Endothelial cell of umbilical vein (primary cell): Measurements from ENCODE around the gene UBE2L3. TPM values are rescaled to one million over a fixed set of nuclear protein-coding genes. Genes with fewer than 3 reads are reported as not detected.

Experiments
- BruUV-seq: library from RNA; stranded (reverse); fragments of 400-500 nt; replicated peaks from 2 replicates; lab custom pipeline; 2021; lab: Mats Ljungman, UMichigan
- CTCF ChIA-PET: fragments of 300-600, 350-600 bp; sonication (Branson Sonifier 250); formaldehyde crosslinking; loops from one replicate; lab custom pipeline; 2021; ENCODE audit warnings: antibody characterized with exemption, inconsistent platforms; lab: Charles Lee
- POLR2A ChIA-PET: fragments of 300-600, 350-600 bp; sonication (Branson Sonifier 250); formaldehyde crosslinking; loops from one replicate; lab custom pipeline; 2021; ENCODE audit warnings: antibody characterized with exemption, inconsistent platforms; lab: Charles Lee
- DNase-seq: peaks from one replicate; pipeline ENCODE4 v3.0.0-alpha.2; 2011; ENCODE audit warnings: low read depth, low spot score
- FAIRE-seq: peaks from 2 replicates; lab custom pipeline; 2011; peaks lifted over from hg19 to GRCh38; lab: Jason Lieb, UNC
- H2AFZ ChIP-seq: 2 replicates; pipeline ENCODE4 v1.6.0; 2012; ENCODE audit warnings: low read depth, low read length, control low read depth, inconsistent platforms
- H3K27ac ChIP-seq: 2 replicates; pipeline ENCODE4 v1.5.1; 2011; ENCODE audit warnings: low read depth, mild to moderate bottlenecking, control low read depth, low read length, moderate library complexity; ENCODE audit not compliant: insufficient read depth
- H3K27me3 ChIP-seq, 2 experiments: 2 replicates each; pipeline versions ENCODE4 v1.6.0 to v1.6.1; 2011; ENCODE audit warnings: low read length in 2 of 2, mixed read lengths in 1 of 2; ENCODE audit not compliant: control insufficient read depth in 2 of 2, insufficient read depth in 2 of 2
- H3K36me3 ChIP-seq, 2 experiments: 2 replicates in 1 of 2; 3 replicates in 1 of 2; pipeline ENCODE4 v1.5.1; 2011; ENCODE audit warnings: low read length in 2 of 2, mild to moderate bottlenecking in 1 of 2, moderate library complexity in 1 of 2; ENCODE audit not compliant: control insufficient read depth in 2 of 2, insufficient read depth in 2 of 2; ENCODE audit errors: extremely low read depth in 1 of 2
- H3K4me1 ChIP-seq: 3 replicates; pipeline ENCODE4 v1.5.1; 2011; ENCODE audit warnings: mild to moderate bottlenecking, low read length; ENCODE audit not compliant: control insufficient read depth, insufficient read depth; ENCODE audit errors: extremely low read depth
- H3K4me2 ChIP-seq: 2 replicates; pipeline ENCODE4 v1.6.1; 2011; ENCODE audit warnings: low read length, control low read depth, mixed read lengths; ENCODE audit not compliant: insufficient read depth
- H3K4me3 ChIP-seq, 3 experiments: fragments of 200-600 bp in 1 of 3; sonication (generic), shearing (Covaris generic) in 1 of 3; replicated peaks in 1 of 3; 2 replicates each; pipeline ENCODE4 v1.5.1; 2011 to 2016; ENCODE audit warnings: control low read depth in 3 of 3, low read length in 3 of 3, mild to moderate bottlenecking in 2 of 3, inconsistent platforms in 1 of 3, low read depth in 1 of 3, moderate library complexity in 1 of 3; ENCODE audit not compliant: insufficient read depth in 1 of 3
- H3K79me2 ChIP-seq: 2 replicates; pipeline ENCODE4 v1.6.0; 2012; ENCODE audit warnings: low read length, inconsistent platforms; ENCODE audit not compliant: control insufficient read depth, insufficient read depth
- H3K9ac ChIP-seq: replicated peaks from 2 replicates; pipeline ENCODE3; 2011; ENCODE audit warnings: low read length, control low read depth; ENCODE audit not compliant: insufficient read depth; ENCODE audit errors: extremely low read depth
- H3K9me1 ChIP-seq: replicated peaks from 3 replicates; pipeline ENCODE4 v1.6.0; 2011; ENCODE audit warnings: mild to moderate bottlenecking, low read length; ENCODE audit not compliant: control insufficient read depth, insufficient read depth; ENCODE audit errors: extremely low read depth
- H3K9me3 ChIP-seq: replicated peaks from 2 replicates; pipeline ENCODE4 v1.5.1; 2012; ENCODE audit warnings: low read length, inconsistent platforms; ENCODE audit not compliant: control insufficient read depth, insufficient read depth
- H4K20me1 ChIP-seq: replicated peaks from 2 replicates; pipeline ENCODE3; 2011; ENCODE audit warnings: mild to moderate bottlenecking, low read length; ENCODE audit not compliant: control insufficient read depth, insufficient read depth; ENCODE audit errors: extremely low read depth
- EZH2 ChIP-seq: IDR thresholded peaks from 2 replicates; pipeline ENCODE4 v1.6.1; 2012; ENCODE audit warnings: borderline replicate concordance, low read depth, mild to moderate bottlenecking, moderate library complexity, low read length, inconsistent platforms; ENCODE audit not compliant: severe bottlenecking
- FOS ChIP-seq: IDR thresholded peaks from 2 replicates; pipeline ENCODE4 v1.6.1; 2011; ENCODE audit warnings: mild to moderate bottlenecking, low read length, moderate library complexity, borderline replicate concordance; ENCODE audit not compliant: insufficient read depth
- GATA2 ChIP-seq: IDR thresholded peaks from 2 replicates; pipeline ENCODE4 v1.7.0; 2011; ENCODE audit warnings: low read depth, mild to moderate bottlenecking, moderate library complexity, mixed read lengths, low read length; ENCODE audit not compliant: insufficient read length, insufficient read depth
- JUN ChIP-seq: IDR thresholded peaks from 2 replicates; pipeline ENCODE4 v1.6.1; 2011; ENCODE audit warnings: borderline replicate concordance, low read depth; ENCODE audit not compliant: insufficient read length, insufficient read depth
- MYC ChIP-seq: IDR thresholded peaks from one replicate; pipeline ENCODE4 v1.6.1; 2011; ENCODE audit warnings: mild to moderate bottlenecking, low read depth, low read length
- POLR2A ChIP-seq: IDR thresholded peaks from 2 replicates; pipeline ENCODE4 v1.6.1; 2012; ENCODE audit warnings: low read depth, mild to moderate bottlenecking, control low read depth, low read length
- POLR2AphosphoS5 ChIP-seq: IDR thresholded peaks from 2 replicates; pipeline ENCODE4 v1.6.1; 2012; ENCODE audit warnings: low read depth, mild to moderate bottlenecking, control low read depth, low read length, moderate library complexity; ENCODE audit not compliant: insufficient read depth
- dilution Hi-C: fragments of 300-500 bp; cut with MboI; formaldehyde crosslinking; loops from one replicate; pipeline ENCODE4 v1.15.0; 2019; ENCODE audit warnings: low sequenced_read_pairs; ENCODE audit not compliant: extremely low pct_ligation_motif_present
- intact Hi-C: fragments of 100-400 bp; cut with micrococcal nuclease; formaldehyde crosslinking; loops from one replicate; pipeline ENCODE4 v1.10.0; 2022
- polyA plus RNA-seq, 4 experiments: library from polyadenylated mRNA; depleted of rRNA in 3 of 4; stranded (reverse) in 3 of 4; unstranded in 1 of 4; fragments of >200 nt; gene quantifications; 2 replicates each; pipeline versions ENCODE4 v1.2.1 to v1.2.3, GENCODE V29; 2011 to 2012; ENCODE audit warnings: missing spikeins in 1 of 4
- total RNA-seq: library from RNA; stranded (reverse); gene quantifications from 2 replicates; pipeline ENCODE4 v1.2.3, GENCODE V29; 2021
- TF ChIP-seq, protein P1 (sequence below): IDR thresholded peaks from 2 replicates; pipeline ENCODE4 v1.6.1; 2011; ENCODE audit not compliant: insufficient read depth, insufficient read length
- TF ChIP-seq, protein P2 (sequence below), 2 donors: IDR thresholded peaks; 1 replicate in 1 of 2; 2 replicates in 1 of 2; pipeline ENCODE4 v1.5.1; 2011; ENCODE audit warnings: low read length in 2 of 2, mild to moderate bottlenecking in 2 of 2, moderate library complexity in 2 of 2, control low read depth in 1 of 2, inconsistent platforms in 1 of 2, low read depth in 1 of 2; ENCODE audit not compliant: insufficient read depth in 1 of 2; ENCODE audit errors: extremely low read depth in 1 of 2

Gene UBE2L3
- total and polyA plus RNA-seq, 2 donors (not counting 3 experiments of a cell fraction or from before 2014, with no cell fraction given) = 66.0 to 83.5 TPM

- ChIA-PET CTCF (interaction anchor here (1.4 kb wide), 1 partner anchor 10 kb away, joined by 4 read pairs; no protein-coding TSS in a partner anchor), POLR2A (no interaction called here)
- Histone ChIP-seq H3K27me3 (no peaks in the 10 kb centered on the region), H3K4me1 (peaks cover 14% of the 10 kb centered on the region), H3K27ac (no peak overlapping the region), H3K9ac (no peak overlapping the region), H3K4me3 (no peak overlapping the region), H3K4me2 (no peak overlapping the region), H2AFZ (no peak overlapping the region), H3K9me1 (no peaks in the 10 kb centered on the region), H3K79me2 (peaks cover 17% of the 10 kb centered on the region), H4K20me1 (no peaks in the 10 kb centered on the region), H3K36me3 (peaks cover 0 to 6% of the 10 kb centered on the region in 2 experiments), H3K9me3 (no peaks in the 10 kb centered on the region)
- FAIRE-seq = no peak
- no peak for DNase-seq
- intact Hi-C loops (no loop called here), dilution Hi-C loops (no loop called here)
- TF ChIP-seq, protein P1, sequence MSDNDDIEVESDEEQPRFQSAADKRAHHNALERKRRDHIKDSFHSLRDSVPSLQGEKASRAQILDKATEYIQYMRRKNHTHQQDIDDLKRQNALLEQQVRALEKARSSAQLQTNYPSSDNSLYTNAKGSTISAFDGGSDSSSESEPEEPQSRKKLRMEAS = no peak
- TF ChIP-seq GATA2 (no peak), POLR2AphosphoS5 (no peak), FOS (no peak), MYC (no peak), JUN (no peak), POLR2A (no peak), EZH2 (no peak)
- TF ChIP-seq, protein P2, sequence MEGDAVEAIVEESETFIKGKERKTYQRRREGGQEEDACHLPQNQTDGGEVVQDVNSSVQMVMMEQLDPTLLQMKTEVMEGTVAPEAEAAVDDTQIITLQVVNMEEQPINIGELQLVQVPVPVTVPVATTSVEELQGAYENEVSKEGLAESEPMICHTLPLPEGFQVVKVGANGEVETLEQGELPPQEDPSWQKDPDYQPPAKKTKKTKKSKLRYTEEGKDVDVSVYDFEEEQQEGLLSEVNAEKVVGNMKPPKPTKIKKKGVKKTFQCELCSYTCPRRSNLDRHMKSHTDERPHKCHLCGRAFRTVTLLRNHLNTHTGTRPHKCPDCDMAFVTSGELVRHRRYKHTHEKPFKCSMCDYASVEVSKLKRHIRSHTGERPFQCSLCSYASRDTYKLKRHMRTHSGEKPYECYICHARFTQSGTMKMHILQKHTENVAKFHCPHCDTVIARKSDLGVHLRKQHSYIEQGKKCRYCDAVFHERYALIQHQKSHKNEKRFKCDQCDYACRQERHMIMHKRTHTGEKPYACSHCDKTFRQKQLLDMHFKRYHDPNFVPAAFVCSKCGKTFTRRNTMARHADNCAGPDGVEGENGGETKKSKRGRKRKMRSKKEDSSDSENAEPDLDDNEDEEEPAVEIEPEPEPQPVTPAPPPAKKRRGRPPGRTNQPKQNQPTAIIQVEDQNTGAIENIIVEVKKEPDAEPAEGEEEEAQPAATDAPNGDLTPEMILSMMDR (IDR thresholded peaks at IDR 0.05; ENCODE audit: extremely low read depth in 1 of 2, insufficient read depth in 1 of 2, low read depth in 1 of 2, low read length in 2 of 2) = no peak
- BruUV-seq = no TSS peak
Observed at GRCh38 chr22:21639359-21639758, 71.8 kb downstream of the UBE2L3 start.
